IPS-20b (cell line): ENCODE results near the gene P2RY10.

Source experiments
- H3K27ac ChIP-seq: one replicate; pipeline ENCODE4 v1.5.1; 2013; ENCODE audit warnings: low read length
- H3K27me3 ChIP-seq: 2 replicates; pipeline ENCODE4 v1.6.1; 2013; ENCODE audit warnings: mild to moderate bottlenecking, low read length, inconsistent platforms; ENCODE audit not compliant: insufficient read depth
- H3K36me3 ChIP-seq: 2 replicates; pipeline ENCODE4 v1.6.1; 2013; ENCODE audit warnings: low read depth, mild to moderate bottlenecking, inconsistent platforms, low read length, moderate library complexity; ENCODE audit not compliant: insufficient read depth
- H3K4me1 ChIP-seq: 2 replicates; pipeline ENCODE4 v1.6.1; 2013; ENCODE audit warnings: mild to moderate bottlenecking, control low read depth, inconsistent platforms, low read length, moderate library complexity; ENCODE audit not compliant: insufficient read depth
- H3K4me3 ChIP-seq: 2 replicates; pipeline ENCODE4 v1.5.1; 2013; ENCODE audit warnings: mild to moderate bottlenecking, low read length, inconsistent platforms
- H3K9ac ChIP-seq: 2 replicates; pipeline ENCODE4 v1.6.1; 2013; ENCODE audit warnings: low read depth, mild to moderate bottlenecking, inconsistent platforms, low read length, moderate library complexity
- H3K9me3 ChIP-seq: 2 replicates; pipeline ENCODE4 v1.6.1; 2013; ENCODE audit warnings: mild to moderate bottlenecking, low read depth, low read length, inconsistent platforms; ENCODE audit not compliant: insufficient read depth

The P2RY10 gene

GRCh38 chrX:78945186-78945912, at the start of gene P2RY10:
TSS of gene P2RY10 (plus strand) at chrX:78945391. CDS start at chrX:78960521, 15,130 bp downstream.
- Histone ChIP-seq H3K9me3 (no peaks in the 10 kb centered on the region), H3K27me3 (no peaks in the 10 kb centered on the region), H3K4me1 (no peaks in the 10 kb centered on the region), H3K9ac (no peak within 1 kb of the TSS), H3K4me3 (no peak within 1 kb of the TSS), H3K36me3 (no peaks in the 10 kb centered on the region), H3K27ac (no peak within 1 kb of the TSS)

- H3K27ac ChIP-seq, result no peak overlapping the region
- H3K9me3 ChIP-seq, result peaks cover 2% of the 10 kb centered on the region; the same call in 1 of the 2 replicates
- no peaks in the 10 kb centered on the region for H3K4me1 ChIP-seq
- no peaks in the 10 kb centered on the region for H3K27me3 ChIP-seq
- H3K36me3 ChIP-seq, result no peaks in the 10 kb centered on the region
- no peak overlapping the region for H3K4me3 ChIP-seq
- H3K9ac ChIP-seq, result no peak overlapping the region
These were observed 22.4 kb upstream of the P2RY10 start for GRCh38 chrX:78922754-78923153.

GRCh38 chrX:78923198-78924015, 21.8 kb upstream of the P2RY10 start:
- Histone ChIP-seq H3K9ac (no peak overlapping the region), H3K27me3 (no peaks in the 10 kb centered on the region), H3K4me1 (no peaks in the 10 kb centered on the region), H3K4me3 (no peak overlapping the region), H3K36me3 (no peaks in the 10 kb centered on the region), H3K27ac (no peak overlapping the region), H3K9me3 (peaks cover 6% of the 10 kb centered on the region; the same call in 1 of the 2 replicates)

GRCh38 chrX:78931814-78932213, 13.4 kb upstream of the P2RY10 start:
- H3K9me3 ChIP-seq, result peaks cover 6% of the 10 kb centered on the region
- H3K4me1 ChIP-seq, result no peaks in the 10 kb centered on the region
- H3K27me3 ChIP-seq, result no peaks in the 10 kb centered on the region
- no peak overlapping the region for H3K4me3 ChIP-seq
- no peak overlapping the region for H3K27ac ChIP-seq
- H3K9ac ChIP-seq, result no peak overlapping the region
- H3K36me3 ChIP-seq, result no peaks in the 10 kb centered on the region

GRCh38 chrX:78934866-78935265, 10.3 kb upstream of the P2RY10 start:
- Histone ChIP-seq H3K4me1 (no peaks in the 10 kb centered on the region), H3K9ac (no peak overlapping the region), H3K4me3 (no peak overlapping the region), H3K27ac (no peak overlapping the region), H3K9me3 (no peaks in the 10 kb centered on the region), H3K36me3 (no peaks in the 10 kb centered on the region), H3K27me3 (no peaks in the 10 kb centered on the region)

GRCh38 chrX:78944351-78944750, 840 bp upstream of the P2RY10 start:
- Histone ChIP-seq H3K4me3 (no peak overlapping the region), H3K27ac (no peak overlapping the region), H3K27me3 (no peaks in the 10 kb centered on the region), H3K36me3 (no peaks in the 10 kb centered on the region), H3K4me1 (no peaks in the 10 kb centered on the region), H3K9me3 (no peaks in the 10 kb centered on the region), H3K9ac (no peak overlapping the region)

- Histone ChIP-seq H3K4me1 (no peaks in the 10 kb centered on the region), H3K4me3 (no peak overlapping the region), H3K36me3 (no peaks in the 10 kb centered on the region), H3K27ac (no peak overlapping the region), H3K27me3 (no peaks in the 10 kb centered on the region), H3K9me3 (no peaks in the 10 kb centered on the region), H3K9ac (no peak overlapping the region)
These were observed 1.2 kb downstream of the P2RY10 start for GRCh38 chrX:78946178-78946931.

GRCh38 chrX:78950009-78950835, 5.0 kb downstream of the P2RY10 start:
- no peak overlapping the region for H3K4me3 ChIP-seq
- H3K27ac ChIP-seq, result no peak overlapping the region
- H3K4me1 ChIP-seq, result no peaks in the 10 kb centered on the region

GRCh38 chrX:78957049-78957767, 12.0 kb downstream of the P2RY10 start:
- Histone ChIP-seq H3K27ac (no peak overlapping the region), H3K27me3 (no peaks in the 10 kb centered on the region), H3K9ac (no peak overlapping the region), H3K4me1 (no peaks in the 10 kb centered on the region; the same call in 1 of the 2 replicates), H3K4me3 (no peak overlapping the region), H3K36me3 (no peaks in the 10 kb centered on the region), H3K9me3 (no peaks in the 10 kb centered on the region)

More at GRCh38 chrX:78950009-78950835, 5.0 kb downstream of the P2RY10 start:
- no peaks in the 10 kb centered on the region for H3K36me3 ChIP-seq
- no peaks in the 10 kb centered on the region for H3K27me3 ChIP-seq
- no peak overlapping the region for H3K9ac ChIP-seq
- H3K9me3 ChIP-seq, result no peaks in the 10 kb centered on the region

- Histone ChIP-seq H3K9me3 (no peaks in the 10 kb centered on the region), H3K27ac (no peak overlapping the region), H3K9ac (no peak overlapping the region), H3K27me3 (no peaks in the 10 kb centered on the region), H3K4me3 (no peak overlapping the region), H3K36me3 (no peaks in the 10 kb centered on the region), H3K4me1 (no peaks in the 10 kb centered on the region; the same call in 1 of the 2 replicates)
These were observed 12.6 kb downstream of the P2RY10 start for GRCh38 chrX:78957768-78958130.
